SU-DHL-6 (cell line): ENCODE data around the gene MAP3K15.
"Not testable (repeated sequence)": the region's sequence is repeated elsewhere in the genome, so short reads cannot be mapped to it uniquely, and the experiment has no call there.

Experiments
- EZH2phosphoT487 ChIP-seq: fragments of 200-600 bp; sonication (generic), shearing (Covaris generic); conservative IDR thresholded peaks from 2 replicates; pipeline ENCODE4 v1.6.1; 2018; ENCODE audit warnings: mild to moderate bottlenecking, antibody characterized with exemption, low read length, moderate library complexity, mixed read lengths
- TF ChIP-seq, protein P1 (sequence below): fragments of 200-600 bp; sonication (generic); IDR thresholded peaks from one replicate; pipeline ENCODE4 v1.5.1; 2017; ENCODE audit warnings: antibody characterized with exemption, mild to moderate bottlenecking, low read length, moderate library complexity; ENCODE audit not compliant: insufficient read depth, poor library complexity, severe bottlenecking

DNA sequence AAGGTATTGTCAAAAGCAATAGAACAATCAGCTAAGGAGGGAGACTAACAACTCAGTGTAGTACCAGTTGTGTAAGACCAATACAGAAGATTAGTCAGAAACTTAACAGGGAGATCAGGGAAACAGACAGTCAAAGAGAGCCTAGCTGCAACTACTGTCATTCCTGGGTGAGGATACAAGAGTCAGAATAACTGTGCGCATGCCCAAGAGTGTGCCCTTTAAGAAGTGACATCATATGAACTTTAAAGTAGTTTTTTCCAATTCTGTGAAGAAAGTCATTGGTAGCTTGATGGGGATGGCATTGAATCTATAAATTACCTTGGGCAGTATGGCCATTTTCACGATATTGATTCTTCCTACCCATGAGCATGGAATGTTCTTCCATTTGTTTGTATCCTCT, 46.9 kb downstream of the MAP3K15 start:
- TF ChIP-seq, protein P1, sequence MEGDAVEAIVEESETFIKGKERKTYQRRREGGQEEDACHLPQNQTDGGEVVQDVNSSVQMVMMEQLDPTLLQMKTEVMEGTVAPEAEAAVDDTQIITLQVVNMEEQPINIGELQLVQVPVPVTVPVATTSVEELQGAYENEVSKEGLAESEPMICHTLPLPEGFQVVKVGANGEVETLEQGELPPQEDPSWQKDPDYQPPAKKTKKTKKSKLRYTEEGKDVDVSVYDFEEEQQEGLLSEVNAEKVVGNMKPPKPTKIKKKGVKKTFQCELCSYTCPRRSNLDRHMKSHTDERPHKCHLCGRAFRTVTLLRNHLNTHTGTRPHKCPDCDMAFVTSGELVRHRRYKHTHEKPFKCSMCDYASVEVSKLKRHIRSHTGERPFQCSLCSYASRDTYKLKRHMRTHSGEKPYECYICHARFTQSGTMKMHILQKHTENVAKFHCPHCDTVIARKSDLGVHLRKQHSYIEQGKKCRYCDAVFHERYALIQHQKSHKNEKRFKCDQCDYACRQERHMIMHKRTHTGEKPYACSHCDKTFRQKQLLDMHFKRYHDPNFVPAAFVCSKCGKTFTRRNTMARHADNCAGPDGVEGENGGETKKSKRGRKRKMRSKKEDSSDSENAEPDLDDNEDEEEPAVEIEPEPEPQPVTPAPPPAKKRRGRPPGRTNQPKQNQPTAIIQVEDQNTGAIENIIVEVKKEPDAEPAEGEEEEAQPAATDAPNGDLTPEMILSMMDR = not testable (repeated sequence)
- not testable (repeated sequence) for TF ChIP-seq EZH2phosphoT487
